ENCODE data around the gene NCK1. TPM values are rescaled to one million over a fixed set of nuclear protein-coding genes. Genes with fewer than 3 reads are reported as not detected.

NCK1 gene
- polyA plus RNA-seq, 2 of the 4 experiments (the other 2 are of a cell fraction), result 30.2 to 60.8 TPM

GRCh38 chr3:136916223-136916622 lies 54.2 kb downstream of the NCK1 start (continued):
- TF ChIP-seq, protein P1, sequence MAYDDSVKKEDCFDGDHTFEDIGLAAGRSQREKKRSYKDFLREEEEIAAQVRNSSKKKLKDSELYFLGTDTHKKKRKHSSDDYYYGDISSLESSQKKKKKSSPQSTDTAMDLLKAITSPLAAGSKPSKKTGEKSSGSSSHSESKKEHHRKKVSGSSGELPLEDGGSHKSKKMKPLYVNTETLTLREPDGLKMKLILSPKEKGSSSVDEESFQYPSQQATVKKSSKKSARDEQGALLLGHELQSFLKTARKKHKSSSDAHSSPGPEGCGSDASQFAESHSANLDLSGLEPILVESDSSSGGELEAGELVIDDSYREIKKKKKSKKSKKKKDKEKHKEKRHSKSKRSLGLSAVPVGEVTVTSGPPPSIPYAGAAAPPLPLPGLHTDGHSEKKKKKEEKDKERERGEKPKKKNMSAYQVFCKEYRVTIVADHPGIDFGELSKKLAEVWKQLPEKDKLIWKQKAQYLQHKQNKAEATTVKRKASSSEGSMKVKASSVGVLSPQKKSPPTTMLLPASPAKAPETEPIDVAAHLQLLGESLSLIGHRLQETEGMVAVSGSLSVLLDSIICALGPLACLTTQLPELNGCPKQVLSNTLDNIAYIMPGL (CRISPR knock-in tag; IDR thresholded peaks at IDR 0.05; ENCODE audit: borderline replicate concordance), result no peak
- TF ChIP-seq RARB (CRISPR knock-in tag; IDR thresholded peaks at IDR 0.05), result no peak

DNA sequence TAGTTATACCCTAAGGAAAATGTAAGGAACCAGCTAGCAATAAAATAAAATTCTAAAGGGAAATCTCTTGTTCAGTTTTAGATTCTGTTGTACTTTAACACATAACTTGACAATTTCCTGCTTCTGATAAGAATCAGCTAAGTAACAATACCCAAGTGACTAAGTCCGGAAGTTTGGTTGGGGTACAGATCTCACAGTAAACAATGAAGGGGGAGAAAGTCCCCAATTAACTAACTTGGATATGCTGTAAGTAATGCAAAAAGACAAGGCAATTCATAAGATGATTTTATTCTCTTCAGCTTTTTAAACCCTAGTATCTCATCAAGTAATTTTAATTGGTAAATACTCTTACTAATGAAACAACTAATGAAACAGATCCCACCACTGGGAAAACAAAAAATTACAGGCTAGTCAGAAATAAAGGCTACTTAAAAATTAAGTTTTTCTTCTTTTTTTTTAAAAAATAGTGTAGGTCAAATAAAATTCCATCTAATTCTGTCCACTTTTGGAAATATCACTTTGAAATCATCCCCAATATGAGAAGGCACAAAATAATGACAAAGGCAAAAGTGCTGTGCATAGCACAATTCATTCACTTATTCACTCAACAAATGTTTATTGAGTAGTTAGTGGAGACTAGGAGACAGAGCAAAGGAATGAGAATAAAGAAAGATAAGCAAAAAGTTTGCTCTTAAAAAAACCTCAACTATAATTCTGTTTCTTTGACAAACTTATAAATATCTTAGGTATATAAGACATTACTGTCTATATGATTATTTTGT lies 58.0 kb downstream of the NCK1 start:
- FAIRE-seq (no peak), DNase-seq (ENCODE audit: low read depth in 1 of 2, low spot score in 1 of 2) (no peak), ATAC-seq (no peak)
- TF ChIP-seq MAFK (IDR thresholded peaks at IDR 0.05; ENCODE audit: partially characterized antibody), result peak; percentile 37
- TF ChIP-seq ZFP36 (IDR thresholded peaks at IDR 0.05; ENCODE audit: borderline replicate concordance, partially characterized antibody), result no peak
- no peaks in the 10 kb centered on the region for H3K9me3 ChIP-seq
- H3K27ac ChIP-seq, result no peak overlapping the region
- H3K4me2 ChIP-seq, result no peak overlapping the region
- H3K4me1 ChIP-seq, result no peaks in the 10 kb centered on the region; the same call in 2 of the 3 replicates
- POLR2A ChIA-PET, result no interaction called here
- CTCF ChIA-PET, result no interaction called here
- no peak overlapping the region for H3K4me3 ChIP-seq
- 90% methylated on average over 1 of the region's 1 CpG for WGBS (ENCODE audit: missing lambda C conversion rate)

DNA sequence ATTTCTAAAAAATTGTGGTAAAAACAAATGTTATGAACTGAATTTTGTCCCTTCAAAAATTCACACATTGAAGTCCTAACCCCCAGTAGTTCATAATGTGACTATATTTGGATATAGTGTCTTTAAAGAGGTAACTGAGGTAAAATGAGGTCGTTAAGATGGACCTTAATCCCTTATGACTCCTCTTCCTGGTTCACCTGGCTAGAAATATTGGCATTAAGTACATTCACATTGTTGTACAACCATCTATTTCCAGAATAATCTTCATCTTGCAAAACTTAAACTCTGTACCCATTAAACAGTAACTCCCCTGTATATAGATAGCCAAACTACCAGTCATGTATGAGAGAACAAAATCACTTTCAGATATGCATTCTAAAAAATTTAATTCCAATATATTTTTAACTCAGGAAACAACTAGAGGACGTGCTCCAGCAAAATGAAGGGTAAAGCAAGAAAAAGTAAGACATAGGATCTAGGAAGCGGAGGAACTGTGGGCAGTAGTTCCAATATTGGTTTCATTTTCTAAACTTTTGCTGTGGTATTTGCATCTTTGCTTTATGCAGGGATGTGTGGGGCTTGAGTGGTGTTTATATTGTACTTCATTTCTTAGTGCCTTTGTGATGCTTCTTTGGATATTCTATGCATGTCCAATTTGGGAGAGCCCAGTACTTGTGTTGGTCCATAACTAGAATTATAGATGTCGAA lies 59.0 kb downstream of the NCK1 start:
- WGBS (ENCODE audit: missing lambda C conversion rate), result 96% methylated on average over 4 of the region's 4 CpGs
- ChIA-PET POLR2A (no interaction called here), CTCF (no interaction called here)
- Histone ChIP-seq H3K9me3 (no peaks in the 10 kb centered on the region), H3K4me3 (no peak overlapping the region), H3K4me1 (peaks cover 9% of the 10 kb centered on the region; the same call in 2 of the 3 replicates), H3K4me2 (no peak overlapping the region), H3K27ac (no peak overlapping the region)
- DNase-seq (ENCODE audit: low read depth in 1 of 2, low spot score in 1 of 2), result no peak
- ATAC-seq, result no peak
- no peak for TF ChIP-seq HES2 (IDR thresholded peaks at IDR 0.05)
- TF ChIP-seq ESRRA (IDR thresholded peaks at IDR 0.05; ENCODE audit: borderline replicate concordance, low read length), result no peak
- no peak for FAIRE-seq

GRCh38 chr3:136925425-136926190 lies 63.6 kb downstream of the NCK1 start:
- no peaks in the 10 kb centered on the region for H3K9me3 ChIP-seq
- WGBS (ENCODE audit: missing lambda C conversion rate), result 68% methylated on average over 7 of the region's 7 CpGs
- TF ChIP-seq ELK1 (IDR thresholded peaks at IDR 0.05; ENCODE audit: low read depth, low read length) (no peak), JUN (IDR thresholded peaks at IDR 0.05) (no peak), MAFK (IDR thresholded peaks at IDR 0.05; ENCODE audit: partially characterized antibody) (no peak), MAZ (IDR thresholded peaks at IDR 0.05; ENCODE audit: borderline replicate concordance, low read depth, low read length) (no peak), MYC (IDR thresholded peaks at IDR 0.05; ENCODE audit: borderline replicate concordance, low read length) (no peak), ZFP36 (IDR thresholded peaks at IDR 0.05; ENCODE audit: borderline replicate concordance, partially characterized antibody) (no peak), ZC3H11A (IDR thresholded peaks at IDR 0.05) (no peak), GATA3 (IDR thresholded peaks at IDR 0.05; ENCODE audit: borderline replicate concordance) (no peak), NR3C1 (IDR thresholded peaks at IDR 0.05) (no peak), CHD4 (IDR thresholded peaks at IDR 0.05; ENCODE audit: borderline replicate concordance) (no peak), ATOH8 (CRISPR knock-in tag; IDR thresholded peaks at IDR 0.05; ENCODE audit: low read depth) (no peak)
- peaks cover 23% of the 10 kb centered on the region; the same call in 2 of the 3 replicates for H3K4me1 ChIP-seq
- ATAC-seq (no peak), DNase-seq (ENCODE audit: low read depth in 1 of 2, low spot score in 1 of 2) (no peak), FAIRE-seq (no peak)
- peak overlapping the region; percentile 20; the same call in 1 of the 3 replicates for H3K4me2 ChIP-seq
- CTCF ChIA-PET, result no interaction called here
- no peak overlapping the region for H3K4me3 ChIP-seq
- POLR2A ChIA-PET, result no interaction called here
- H3K27ac ChIP-seq, result no peak overlapping the region

Data from A549 (cell line).